NCI-H226 (cell line): ENCODE measurements around the gene ABHD2.
"Not testable (repeated sequence)": the region's sequence is repeated elsewhere in the genome, so short reads cannot be mapped to it uniquely, and the experiment has no call there.

ENCODE experiments used
- DNase-seq: peaks from one replicate; pipeline ENCODE4 v3.0.0-alpha.2; 2015

The ABHD2 gene, protein sequence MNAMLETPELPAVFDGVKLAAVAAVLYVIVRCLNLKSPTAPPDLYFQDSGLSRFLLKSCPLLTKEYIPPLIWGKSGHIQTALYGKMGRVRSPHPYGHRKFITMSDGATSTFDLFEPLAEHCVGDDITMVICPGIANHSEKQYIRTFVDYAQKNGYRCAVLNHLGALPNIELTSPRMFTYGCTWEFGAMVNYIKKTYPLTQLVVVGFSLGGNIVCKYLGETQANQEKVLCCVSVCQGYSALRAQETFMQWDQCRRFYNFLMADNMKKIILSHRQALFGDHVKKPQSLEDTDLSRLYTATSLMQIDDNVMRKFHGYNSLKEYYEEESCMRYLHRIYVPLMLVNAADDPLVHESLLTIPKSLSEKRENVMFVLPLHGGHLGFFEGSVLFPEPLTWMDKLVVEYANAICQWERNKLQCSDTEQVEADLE

GRCh38 chr15:89087830-89088604 is at the start of gene ABHD2:
ABHD2 (plus strand) TSS chr15:89088456; CDS start chr15:89116328, 27,872 bp downstream.
- peak; percentile 100 for DNase-seq

DNA sequence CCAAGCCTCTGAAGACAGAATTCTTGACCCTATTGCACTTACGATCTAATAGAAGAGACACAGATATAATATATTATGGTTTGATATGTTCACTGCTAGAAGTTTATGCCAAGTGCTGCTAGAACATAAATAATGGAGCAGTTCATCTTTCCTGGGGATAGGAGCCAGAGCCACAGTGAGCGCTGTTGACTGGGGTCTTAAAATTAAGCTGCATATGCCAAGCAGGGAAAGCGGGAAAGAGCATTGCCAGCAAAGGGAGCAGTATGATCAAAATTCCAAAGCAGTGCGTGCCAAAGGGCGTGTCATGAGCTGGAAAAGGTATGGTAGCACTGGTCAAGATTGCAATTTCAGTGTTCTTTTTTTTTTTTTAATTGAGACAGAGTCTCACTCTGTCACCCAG is 49.1 kb upstream of the ABHD2 start:
- no peak for DNase-seq

GRCh38 chr15:89041507-89041906 is 46.7 kb upstream of the ABHD2 start:
- no peak for DNase-seq

DNA sequence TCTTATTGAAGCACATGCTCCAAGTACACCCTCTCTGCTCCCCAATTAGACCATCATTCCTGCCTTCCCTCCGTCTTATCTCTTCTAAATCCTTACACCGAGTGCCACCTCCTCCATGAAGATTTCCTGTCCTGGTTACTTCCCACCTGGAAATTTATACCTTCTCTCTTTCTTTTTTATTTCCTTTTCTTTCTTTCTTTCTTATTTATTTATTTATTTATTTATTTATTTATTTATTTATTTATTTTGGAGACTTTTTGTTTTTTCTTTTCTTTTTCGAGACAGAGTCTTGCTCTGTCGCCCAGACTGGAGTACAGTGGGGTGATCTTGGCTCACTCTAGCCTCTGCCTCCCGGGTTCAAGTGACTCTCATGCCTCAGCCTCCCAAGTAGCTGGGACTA is 45.9 kb upstream of the ABHD2 start:
- DNase-seq = no peak

DNA sequence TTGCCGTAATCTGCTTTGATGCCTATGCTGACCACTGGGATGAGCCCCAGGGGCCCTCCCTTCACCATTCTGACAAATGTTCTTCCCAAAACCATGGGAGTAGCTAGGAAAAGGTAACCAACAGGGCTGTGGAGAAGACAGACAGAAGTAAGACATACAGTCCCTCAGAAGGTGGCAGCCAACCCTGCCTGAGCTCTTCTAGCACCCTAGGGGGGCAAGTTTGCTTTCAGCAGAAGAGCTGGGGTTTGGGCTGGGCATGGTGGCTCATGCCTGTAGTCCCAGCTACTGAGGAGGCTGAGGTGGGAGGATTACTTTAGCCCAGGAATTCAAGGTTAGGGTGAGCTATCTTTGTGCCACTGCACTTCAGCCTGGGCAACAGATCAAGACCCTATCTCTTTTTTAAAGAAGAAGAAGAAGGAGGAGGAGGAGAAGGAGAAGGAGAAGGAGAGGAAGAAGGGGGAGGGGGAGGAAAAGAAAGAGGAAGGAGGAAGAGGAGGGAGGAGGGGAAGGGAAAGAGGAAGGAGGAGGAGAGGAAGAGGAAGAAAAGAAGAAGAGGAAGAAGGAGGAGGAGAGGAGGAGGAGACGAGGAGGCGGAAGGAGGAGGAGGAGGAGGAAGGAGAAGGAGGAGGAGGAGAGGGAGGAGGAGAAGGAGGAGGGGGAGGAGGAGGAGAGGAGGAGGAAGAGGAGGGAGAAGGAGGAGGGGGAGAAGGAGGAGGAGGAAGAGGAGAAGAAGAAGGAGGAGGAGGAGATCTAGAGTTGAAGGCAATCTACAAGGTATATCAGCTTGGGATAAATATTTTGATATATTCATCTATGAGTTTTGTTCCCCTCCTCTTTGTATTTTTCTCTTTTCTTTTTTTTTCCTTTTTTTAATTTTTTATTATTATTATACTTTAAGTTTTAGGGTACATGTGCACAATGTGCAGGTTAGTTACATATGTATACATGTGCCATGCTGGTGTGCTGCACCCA is 44.9 kb upstream of the ABHD2 start:
- DNase-seq = no peak

- not testable (repeated sequence) for DNase-seq
These were observed 39.1 kb upstream of the ABHD2 start for GRCh38 chr15:89049016-89049666.

DNA sequence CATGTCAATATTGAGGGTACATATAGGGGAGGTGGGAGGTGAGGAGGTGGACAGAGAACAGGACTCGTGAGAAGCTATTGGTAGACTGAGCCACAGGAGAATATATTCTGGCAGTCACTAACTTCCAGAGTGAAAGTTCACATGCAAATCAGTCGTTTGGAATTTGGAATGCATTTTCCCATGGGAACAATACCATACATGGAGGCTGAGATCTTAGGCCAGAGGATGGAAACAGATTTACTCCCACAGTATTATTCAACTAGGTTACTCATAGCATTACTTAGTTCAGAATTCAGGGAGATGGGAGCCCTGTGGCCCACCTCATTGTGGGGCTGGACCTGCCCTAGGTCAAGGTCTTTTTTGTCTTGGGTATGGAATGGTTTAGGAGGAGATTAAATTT is 36.4 kb upstream of the ABHD2 start:
- peak; percentile 65 for DNase-seq

- peak; percentile 89 for DNase-seq
These were observed 35.8 kb upstream of the ABHD2 start for GRCh38 chr15:89052474-89052873.

GRCh38 chr15:89054873-89055272 is 33.4 kb upstream of the ABHD2 start:
- DNase-seq = no peak

GRCh38 chr15:89057506-89058133 is 30.6 kb upstream of the ABHD2 start:
- peak; percentile 68 for DNase-seq

DNA sequence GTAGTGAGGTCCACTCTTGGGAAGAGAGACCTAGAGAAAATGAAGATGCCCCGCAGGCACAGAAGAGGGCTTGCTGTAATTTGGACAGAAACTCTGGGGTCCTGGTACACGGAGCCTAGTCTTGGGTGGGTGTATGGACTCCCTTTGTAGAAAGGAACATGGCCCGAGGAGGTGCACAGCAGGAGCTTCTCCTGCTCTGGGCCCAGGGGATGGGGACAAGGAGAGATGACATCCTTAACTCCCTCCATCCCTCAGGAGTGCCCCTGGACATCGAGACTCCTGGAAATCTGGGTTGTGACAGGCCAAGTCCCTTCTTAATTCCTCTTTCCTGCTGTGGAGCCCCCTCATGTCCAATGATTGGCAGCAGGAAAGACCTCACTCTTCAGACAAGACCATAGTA is 29.9 kb upstream of the ABHD2 start:
- no peak for DNase-seq

DNA sequence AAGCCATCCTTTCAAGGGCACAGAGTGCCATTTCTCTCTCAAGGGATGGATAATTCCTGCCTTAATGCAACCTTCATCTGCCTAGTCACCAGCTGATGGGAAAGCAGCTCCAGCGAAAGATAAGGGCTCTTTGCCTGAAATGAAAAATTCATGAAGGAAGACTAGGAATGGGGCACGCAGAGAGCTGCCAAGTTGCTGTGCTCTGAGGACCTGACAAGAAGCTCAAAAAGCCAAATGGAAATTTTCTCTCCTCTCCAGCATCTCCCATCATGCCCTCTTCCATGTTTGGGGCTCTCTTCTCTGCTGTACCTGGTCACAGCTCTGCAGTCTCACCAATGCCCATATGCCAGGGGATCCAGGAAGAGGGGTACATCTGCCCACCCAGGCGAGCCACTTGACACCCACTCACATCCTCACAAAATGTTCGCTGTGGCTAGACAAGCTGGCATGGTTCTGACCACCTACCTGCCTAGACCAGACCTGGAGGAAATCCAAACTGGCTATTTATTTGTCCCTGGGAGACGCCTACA is 29.3 kb upstream of the ABHD2 start:
- DNase-seq = no peak

DNA sequence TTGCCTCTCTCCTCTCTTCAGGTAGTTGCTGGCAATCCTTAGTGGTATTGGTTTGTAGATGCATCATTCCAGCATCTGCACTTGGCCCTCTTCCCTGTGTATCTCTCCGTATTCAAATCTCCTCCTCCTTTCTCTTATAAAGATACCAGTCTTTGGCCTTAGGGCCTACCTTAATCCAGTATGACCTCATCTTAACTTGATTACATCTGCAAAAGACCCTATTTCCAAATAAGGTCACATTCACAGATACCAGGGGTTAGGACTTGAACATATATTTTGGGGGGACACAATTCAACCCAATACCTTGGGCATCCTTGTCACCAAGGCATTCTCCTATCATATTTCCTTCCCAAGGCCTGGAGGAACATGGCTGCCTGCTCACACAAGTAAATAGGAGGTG is 22.0 kb upstream of the ABHD2 start:
- DNase-seq = no peak

DNA sequence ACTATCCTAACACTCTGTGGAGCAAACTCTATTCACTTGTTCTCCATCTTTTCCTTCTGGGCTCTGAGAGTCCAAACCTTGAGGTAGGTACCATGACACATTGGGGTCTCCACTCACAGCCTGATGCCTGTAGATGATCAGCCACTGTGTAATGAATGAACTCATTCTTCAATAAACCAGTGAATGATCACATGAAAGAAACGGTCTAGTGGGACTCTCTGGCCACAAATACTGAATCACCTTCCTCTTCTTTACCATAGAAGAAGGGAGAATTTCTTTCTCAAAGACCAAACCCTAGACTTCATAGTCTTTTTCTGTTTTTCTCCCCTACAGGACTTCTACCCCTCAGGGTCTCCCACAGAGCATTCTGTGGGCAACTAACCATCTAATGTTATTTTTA is 20.5 kb upstream of the ABHD2 start:
- no peak for DNase-seq

- peak; percentile 90 for DNase-seq
These were observed 19.9 kb upstream of the ABHD2 start for GRCh38 chr15:89068325-89068784.

GRCh38 chr15:89070197-89071124 is 17.8 kb upstream of the ABHD2 start:
- DNase-seq = no peak

DNA sequence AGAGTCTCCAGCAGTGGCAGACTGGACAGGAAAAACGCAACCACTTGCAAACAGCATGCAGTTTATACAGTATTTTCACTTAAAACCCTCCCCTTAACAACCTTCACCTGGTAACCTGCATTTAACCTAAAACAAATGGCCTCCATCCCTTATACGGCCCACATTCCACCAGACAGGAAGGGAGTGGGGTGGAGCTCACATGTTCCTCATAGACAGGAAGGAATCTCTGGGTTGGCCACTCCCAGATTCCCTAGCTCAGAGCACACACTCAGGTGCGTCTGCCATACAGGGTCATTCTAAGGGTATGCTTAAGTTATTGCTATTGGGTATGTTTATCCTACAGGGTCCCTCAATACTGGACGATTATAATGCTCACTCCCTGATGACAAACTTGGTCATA is 16.8 kb upstream of the ABHD2 start:
- DNase-seq = peak; percentile 66

GRCh38 chr15:89072277-89072869 is 15.9 kb upstream of the ABHD2 start:
- no peak for DNase-seq

GRCh38 chr15:89074402-89075012 is 13.7 kb upstream of the ABHD2 start:
- peak; percentile 84 for DNase-seq
